ENCODE data around the gene TREML2. TPM values are rescaled to one million over a fixed set of nuclear protein-coding genes. Genes with fewer than 3 reads are reported as not detected.

The TREML2 gene
- total RNA-seq, 1 donor = not detected

GRCh38 chr6:41231246-41231645 is 30.3 kb upstream of the TREML2 start:
- no peak for DNase-seq (ENCODE audit: insufficient read length, low spot score, missing footprints)
- no peaks in the 10 kb centered on the region for H3K79me2 ChIP-seq (ENCODE audit: insufficient read depth, low read length)
- no peak overlapping the region for H3K4me3 ChIP-seq (ENCODE audit: insufficient read depth, low read length)
- no peaks in the 10 kb centered on the region for H3K4me1 ChIP-seq (ENCODE audit: insufficient read depth, low read length)
- no peaks in the 10 kb centered on the region for H4K20me1 ChIP-seq (ENCODE audit: insufficient read depth, low read length)
- TF ChIP-seq CTCF (IDR thresholded peaks at IDR 0.05; ENCODE audit: extremely low read depth, low read depth, low read length) = no peak
- no peak overlapping the region for H3K27ac ChIP-seq (ENCODE audit: low read depth, low read length)
- no peak overlapping the region for H2AFZ ChIP-seq (ENCODE audit: low read length)
- no peaks in the 10 kb centered on the region for H3K9me3 ChIP-seq (ENCODE audit: low read depth, low read length)
- H3K36me3 ChIP-seq (ENCODE audit: insufficient read depth, low read length) = no peaks in the 10 kb centered on the region
- H3K4me2 ChIP-seq (ENCODE audit: insufficient read depth, low read length) = no peak overlapping the region
- H3K27me3 ChIP-seq (ENCODE audit: insufficient read depth, low read length) = peaks cover 9% of the 10 kb centered on the region

- H3K36me3 ChIP-seq (ENCODE audit: insufficient read depth, low read length) = no peaks in the 10 kb centered on the region
- H3K27ac ChIP-seq (ENCODE audit: low read depth, low read length) = no peak overlapping the region
- no peaks in the 10 kb centered on the region for H3K9me3 ChIP-seq (ENCODE audit: low read depth, low read length)
- no peaks in the 10 kb centered on the region for H3K79me2 ChIP-seq (ENCODE audit: insufficient read depth, low read length)
- DNase-seq (ENCODE audit: insufficient read length, low spot score, missing footprints) = no peak
- peaks cover 13% of the 10 kb centered on the region for H3K27me3 ChIP-seq (ENCODE audit: insufficient read depth, low read length)
- TF ChIP-seq CTCF (IDR thresholded peaks at IDR 0.05; ENCODE audit: extremely low read depth, low read depth, low read length) = no peak
- H2AFZ ChIP-seq (ENCODE audit: low read length) = no peak overlapping the region
- H4K20me1 ChIP-seq (ENCODE audit: insufficient read depth, low read length) = no peaks in the 10 kb centered on the region
- H3K4me1 ChIP-seq (ENCODE audit: insufficient read depth, low read length) = no peaks in the 10 kb centered on the region
- H3K4me3 ChIP-seq (ENCODE audit: insufficient read depth, low read length) = no peak overlapping the region
- no peak overlapping the region for H3K4me2 ChIP-seq (ENCODE audit: insufficient read depth, low read length)
These were observed 28.8 kb upstream of the TREML2 start for GRCh38 chr6:41229721-41230120.

GRCh38 chr6:41228616-41229015 is 27.7 kb upstream of the TREML2 start:
- no peaks in the 10 kb centered on the region for H3K4me1 ChIP-seq (ENCODE audit: insufficient read depth, low read length)
- H2AFZ ChIP-seq (ENCODE audit: low read length) = no peak overlapping the region
- no peaks in the 10 kb centered on the region for H3K36me3 ChIP-seq (ENCODE audit: insufficient read depth, low read length)
- no peak for TF ChIP-seq CTCF (IDR thresholded peaks at IDR 0.05; ENCODE audit: extremely low read depth, low read depth, low read length)
- H3K27me3 ChIP-seq (ENCODE audit: insufficient read depth, low read length) = peaks cover 13% of the 10 kb centered on the region
- no peak overlapping the region for H3K4me2 ChIP-seq (ENCODE audit: insufficient read depth, low read length)
- H3K9me3 ChIP-seq (ENCODE audit: low read depth, low read length) = no peaks in the 10 kb centered on the region
- no peak overlapping the region for H3K27ac ChIP-seq (ENCODE audit: low read depth, low read length)
- H3K4me3 ChIP-seq (ENCODE audit: insufficient read depth, low read length) = no peak overlapping the region
- no peaks in the 10 kb centered on the region for H3K79me2 ChIP-seq (ENCODE audit: insufficient read depth, low read length)
- no peak for DNase-seq (ENCODE audit: insufficient read length, low spot score, missing footprints)
- H4K20me1 ChIP-seq (ENCODE audit: insufficient read depth, low read length) = no peaks in the 10 kb centered on the region

- Histone ChIP-seq H3K79me2 (ENCODE audit: insufficient read depth, low read length) (no peaks in the 10 kb centered on the region), H3K27me3 (ENCODE audit: insufficient read depth, low read length) (peaks cover 13% of the 10 kb centered on the region), H2AFZ (ENCODE audit: low read length) (no peak within 1 kb of the TSS), H4K20me1 (ENCODE audit: insufficient read depth, low read length) (no peaks in the 10 kb centered on the region), H3K4me1 (ENCODE audit: insufficient read depth, low read length) (no peaks in the 10 kb centered on the region), H3K4me3 (ENCODE audit: insufficient read depth, low read length) (no peak within 1 kb of the TSS), H3K9me3 (ENCODE audit: low read depth, low read length) (no peaks in the 10 kb centered on the region), H3K27ac (ENCODE audit: low read depth, low read length) (no peak within 1 kb of the TSS), H3K4me2 (ENCODE audit: insufficient read depth, low read length) (no peak within 1 kb of the TSS), H3K36me3 (ENCODE audit: insufficient read depth, low read length) (no peaks in the 10 kb centered on the region)
- TF ChIP-seq CTCF (IDR thresholded peaks at IDR 0.05; ENCODE audit: extremely low read depth, low read depth, low read length) = no peak
- no peak for DNase-seq (ENCODE audit: insufficient read length, low spot score, missing footprints)
These were observed 27.1 kb upstream of the TREML2 start, which contains the start of gene TREML4 for GRCh38 chr6:41228096-41228495. TSS of gene TREML4 (plus strand) at chr6:41228349. CDS start at chr6:41228428, 79 bp downstream.

All from osteoblast (primary cell).